ENCODE data around the gene ABCD1.

DNA sequence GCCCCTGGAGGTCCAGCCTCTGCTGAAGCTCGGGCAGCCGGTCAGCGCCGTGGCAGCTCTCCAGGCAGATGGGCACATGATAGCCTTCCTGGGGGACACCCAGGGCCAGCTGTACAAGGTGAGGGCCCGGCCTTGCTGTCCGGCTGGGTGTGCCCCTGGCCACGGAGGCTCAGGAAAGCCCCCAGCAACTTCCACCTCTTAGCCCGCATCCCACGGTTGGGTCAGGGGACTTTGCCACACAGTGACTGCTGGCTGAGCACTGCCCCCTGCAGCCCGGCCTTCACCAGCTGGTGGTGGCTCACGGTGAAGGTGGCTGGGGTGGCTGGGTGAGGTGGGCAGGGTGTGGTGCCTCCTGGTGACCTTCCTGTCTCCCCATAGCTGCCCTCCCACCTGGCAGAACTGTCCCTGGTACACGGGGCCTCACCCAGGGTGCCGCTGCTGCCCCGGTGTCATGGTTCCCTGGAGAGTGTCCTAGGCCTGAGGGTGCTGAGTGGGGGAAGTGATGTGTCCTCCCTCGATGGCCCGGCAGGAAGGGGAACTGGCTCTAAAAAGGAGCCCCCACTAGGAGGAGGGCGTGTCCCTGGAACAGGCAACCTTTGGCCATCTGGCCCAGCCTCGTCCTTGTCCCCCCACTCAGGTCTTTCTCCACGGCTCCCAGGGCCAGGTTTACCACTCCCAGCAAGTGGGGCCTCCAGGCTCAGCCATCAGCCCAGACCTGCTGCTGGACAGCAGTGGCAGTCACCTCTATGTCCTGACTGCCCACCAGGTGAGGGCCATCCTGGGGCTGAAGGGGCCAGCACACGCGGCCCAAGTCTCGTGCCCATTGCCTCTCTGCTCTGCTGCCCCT is 43.9 kb downstream of the ABCD1 start:
- no peak for TF ChIP-seq POLR2A (IDR thresholded peaks at IDR 0.05)
- TF ChIP-seq CTCF (IDR thresholded peaks at IDR 0.05), result no peak

Data from uterus (tissue), 2 donors.